ENCODE data around the gene RAI2.
"Not testable (repeated sequence)": the region's sequence is repeated elsewhere in the genome, so short reads cannot be mapped to it uniquely, and the experiment has no call there.

Gene RAI2

GRCh38 chrX:17826609-17827496 lies 34.2 kb downstream of the RAI2 start:
- DNase-seq = no peak

GRCh38 chrX:17824980-17825379 lies 36.1 kb downstream of the RAI2 start:
- no peak for DNase-seq

- no peak for DNase-seq
Measured at GRCh38 chrX:17822351-17822750, 38.7 kb downstream of the RAI2 start.

GRCh38 chrX:17820100-17820499 lies 41.0 kb downstream of the RAI2 start:
- DNase-seq = no peak

GRCh38 chrX:17818726-17819125 lies 42.4 kb downstream of the RAI2 start:
- no peak for DNase-seq

GRCh38 chrX:17817251-17817650 lies 43.8 kb downstream of the RAI2 start:
- no peak for DNase-seq

- DNase-seq = no peak
Measured at GRCh38 chrX:17814557-17814956, 46.5 kb downstream of the RAI2 start.

- DNase-seq = no peak
Measured at GRCh38 chrX:17814059-17814458, 47.0 kb downstream of the RAI2 start.

GRCh38 chrX:17813277-17813676 lies 47.8 kb downstream of the RAI2 start:
- DNase-seq = no peak

- no peak for DNase-seq
Measured at GRCh38 chrX:17812763-17813162, 48.3 kb downstream of the RAI2 start.

- DNase-seq = no peak
Measured at GRCh38 chrX:17809984-17810383, 51.1 kb downstream of the RAI2 start.

- no peak for DNase-seq
Measured at GRCh38 chrX:17809273-17809672, 51.8 kb downstream of the RAI2 start.

- no peak for DNase-seq
Measured at GRCh38 chrX:17805120-17805519, 56.0 kb downstream of the RAI2 start.

GRCh38 chrX:17803449-17803848 lies 57.6 kb downstream of the RAI2 start:
- no peak for DNase-seq

GRCh38 chrX:17802756-17803155 lies 58.3 kb downstream of the RAI2 start:
- DNase-seq = no peak

GRCh38 chrX:17801431-17801830 lies 59.7 kb downstream of the RAI2 start:
- no peak for DNase-seq

GRCh38 chrX:17798921-17799320 lies 62.2 kb downstream of the RAI2 start:
- DNase-seq = no peak

- DNase-seq = no peak
Measured at GRCh38 chrX:17792826-17793225, 68.3 kb downstream of the RAI2 start.

GRCh38 chrX:17788956-17789562 lies 72.0 kb downstream of the RAI2 start:
- DNase-seq = no peak

- peak; percentile 22 to 34 for DNase-seq
Measured at GRCh38 chrX:17788439-17788838, 72.7 kb downstream of the RAI2 start.

GRCh38 chrX:17787557-17787956 lies 73.5 kb downstream of the RAI2 start:
- no peak for DNase-seq

- DNase-seq = not testable (repeated sequence)
Measured at GRCh38 chrX:17786554-17787347, 74.3 kb downstream of the RAI2 start.

GRCh38 chrX:17779434-17779833 lies 81.7 kb downstream of the RAI2 start:
- no peak for DNase-seq

GRCh38 chrX:17778997-17779396 lies 82.1 kb downstream of the RAI2 start:
- no peak for DNase-seq
